ENCODE results near the gene PUM2.
"Not testable (repeated sequence)": the region's sequence is repeated elsewhere in the genome, so short reads cannot be mapped to it uniquely, and the experiment has no call there.

PUM2 gene

GRCh38 chr2:20288642-20289340, 61.9 kb downstream of the PUM2 start:
- no peak for DNase-seq

GRCh38 chr2:20282916-20283592, 67.6 kb downstream of the PUM2 start:
- no peak for DNase-seq

GRCh38 chr2:20281876-20282275, 68.8 kb downstream of the PUM2 start:
- no peak for DNase-seq

GRCh38 chr2:20273042-20273441, 77.6 kb downstream of the PUM2 start:
- no peak for DNase-seq

GRCh38 chr2:20268317-20268716, 82.3 kb downstream of the PUM2 start:
- DNase-seq, result not testable (repeated sequence)

- DNase-seq, result no peak
Measured at GRCh38 chr2:20267529-20267928, 83.1 kb downstream of the PUM2 start.

GRCh38 chr2:20264629-20265028, 86.0 kb downstream of the PUM2 start:
- no peak for DNase-seq

GRCh38 chr2:20257411-20257810, 93.2 kb downstream of the PUM2 start:
- no peak for DNase-seq

GRCh38 chr2:20254731-20255130, 95.9 kb downstream of the PUM2 start:
- no peak for DNase-seq

- no peak for DNase-seq
Measured at GRCh38 chr2:20250436-20250835, 100.2 kb downstream of the PUM2 start.

- no peak for DNase-seq
Measured at GRCh38 chr2:20249170-20249569, 101.5 kb downstream of the PUM2 start.

- DNase-seq, result no peak
Measured at GRCh38 chr2:20247084-20247483, 103.6 kb downstream of the PUM2 start.

- DNase-seq, result not testable (repeated sequence)
Measured at GRCh38 chr2:20243637-20244036, 107.0 kb downstream of the PUM2 start.

- DNase-seq, result no peak
Measured at GRCh38 chr2:20242727-20243377, 107.8 kb downstream of the PUM2 start.

- DNase-seq, result no peak
Measured at GRCh38 chr2:20241973-20242726, 108.5 kb downstream of the PUM2 start.

GRCh38 chr2:20240291-20240690, 110.4 kb downstream of the PUM2 start:
- not testable (repeated sequence) for DNase-seq

- DNase-seq, result no peak
Measured at GRCh38 chr2:20236496-20236895, 114.1 kb downstream of the PUM2 start.

- DNase-seq, result no peak
Measured at GRCh38 chr2:20235655-20236305, 114.9 kb downstream of the PUM2 start.

- DNase-seq, result not testable (repeated sequence)
Measured at GRCh38 chr2:20234597-20234996, 116.0 kb downstream of the PUM2 start.

GRCh38 chr2:20232837-20233207, 117.8 kb downstream of the PUM2 start:
- no peak for DNase-seq

- no peak for DNase-seq
Measured at GRCh38 chr2:20231598-20232026, 119.0 kb downstream of the PUM2 start.

GRCh38 chr2:20231159-20231558, 119.5 kb downstream of the PUM2 start:
- DNase-seq, result no peak

GRCh38 chr2:20230114-20230425, 120.6 kb downstream of the PUM2 start:
- no peak for DNase-seq
